HG03457 (cell line): ENCODE measurements around the gene CACFD1.

Experiments used
- ATAC-seq: cut with Tn5 transposase; IDR thresholded peaks from one replicate; pipeline ENCODE4 v1.9.1; 2021; ENCODE audit warnings: moderate number of reproducible peaks; ENCODE audit not compliant: unreplicated experiment

The CACFD1 gene

DNA sequence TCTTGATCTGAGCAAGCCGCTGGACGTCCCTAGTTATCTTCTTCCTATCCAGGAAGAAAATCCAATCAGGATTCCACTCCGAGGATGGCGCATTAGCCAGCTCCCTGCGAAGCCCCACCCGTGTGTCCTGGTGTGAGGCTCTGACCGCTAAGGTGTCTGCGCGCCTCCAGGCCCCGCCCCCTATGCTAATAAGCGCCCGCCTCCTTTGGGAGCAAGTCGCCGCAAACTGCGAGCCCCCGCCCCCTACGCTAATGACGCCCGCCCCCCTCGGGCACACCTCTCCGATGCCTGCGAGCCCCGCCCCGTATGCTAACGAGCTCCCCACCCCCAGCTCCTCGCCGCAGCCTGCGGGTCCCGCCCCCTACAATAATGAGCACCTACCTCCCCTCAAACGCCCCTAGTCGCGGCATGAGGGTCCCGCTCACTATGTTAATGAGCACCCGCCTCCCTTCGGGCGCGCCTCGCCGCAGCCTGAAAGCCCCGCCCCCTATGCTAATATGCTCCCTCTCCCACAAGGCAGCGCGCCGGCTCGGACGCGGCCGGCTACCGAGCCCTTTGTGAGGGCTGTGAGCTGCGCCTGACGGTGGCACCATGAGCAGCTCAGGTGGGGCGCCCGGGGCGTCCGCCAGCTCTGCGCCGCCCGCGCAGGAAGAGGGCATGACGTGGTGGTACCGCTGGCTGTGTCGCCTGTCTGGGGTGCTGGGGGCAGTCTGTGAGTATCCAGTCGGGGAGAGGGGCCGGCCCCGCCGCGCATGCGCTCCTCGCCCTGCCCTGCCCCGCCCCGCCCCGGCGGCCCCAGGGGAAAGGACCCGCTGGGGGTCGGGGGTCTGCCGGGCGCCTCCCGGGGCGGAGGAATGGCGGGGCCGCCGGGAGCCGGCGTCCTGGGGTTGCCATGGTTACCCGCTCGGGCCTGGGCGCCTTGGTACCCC is at the start of gene CACFD1:
TSS of gene CACFD1 (plus strand) at position 503 of the 929 bp plus-strand sequence. CDS start at position 592, 89 bp downstream.
- ATAC-seq: peak; percentile 44

DNA sequence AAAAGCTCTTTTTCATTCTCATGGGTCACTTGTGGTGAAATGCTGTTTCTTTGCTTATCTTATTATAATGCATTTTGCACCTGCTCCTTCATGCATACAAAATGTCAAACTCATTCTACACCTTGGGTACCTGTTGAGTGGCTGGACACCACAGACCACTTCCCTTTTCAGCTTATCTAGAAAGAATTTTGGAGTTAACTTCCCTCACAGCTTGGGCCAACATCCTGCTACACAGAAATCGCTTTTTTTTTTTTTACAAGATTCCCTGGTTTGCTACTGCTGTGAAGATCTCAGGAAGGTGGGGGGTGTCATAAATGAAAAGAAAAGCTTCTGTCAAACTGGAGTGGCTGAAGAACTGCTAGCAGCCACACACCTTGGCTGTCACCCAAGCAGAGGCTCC is 44.6 kb upstream of the CACFD1 start:
- ATAC-seq: no peak

- ATAC-seq: peak; percentile 59
Observed at GRCh38 chr9:133417541-133418461, 42.0 kb upstream of the CACFD1 start, which contains the start of gene REXO4. TSS of gene REXO4 (minus strand) at chr9:133418010. CDS start at chr9:133417844, 166 bp downstream.

DNA sequence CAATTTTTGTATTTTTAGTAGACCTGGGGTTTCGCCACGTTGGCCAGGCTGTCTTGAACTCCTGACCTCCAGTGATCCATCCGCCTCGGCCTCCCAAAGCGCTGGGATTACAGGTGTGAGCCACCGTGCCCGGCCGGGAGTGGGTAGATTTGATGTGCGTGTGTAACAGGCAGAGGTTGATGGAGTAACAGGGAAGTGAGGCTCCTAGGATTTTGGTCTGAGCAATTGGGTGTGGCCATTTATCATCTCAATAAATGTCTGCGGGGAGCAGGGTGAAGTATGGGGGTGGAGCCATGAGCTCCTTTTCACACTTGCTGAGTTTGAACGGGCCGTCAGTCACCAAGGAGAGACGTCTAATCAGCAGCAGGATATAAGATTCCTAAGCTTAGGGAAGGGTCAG is 40.8 kb upstream of the CACFD1 start:
- ATAC-seq: no peak

DNA sequence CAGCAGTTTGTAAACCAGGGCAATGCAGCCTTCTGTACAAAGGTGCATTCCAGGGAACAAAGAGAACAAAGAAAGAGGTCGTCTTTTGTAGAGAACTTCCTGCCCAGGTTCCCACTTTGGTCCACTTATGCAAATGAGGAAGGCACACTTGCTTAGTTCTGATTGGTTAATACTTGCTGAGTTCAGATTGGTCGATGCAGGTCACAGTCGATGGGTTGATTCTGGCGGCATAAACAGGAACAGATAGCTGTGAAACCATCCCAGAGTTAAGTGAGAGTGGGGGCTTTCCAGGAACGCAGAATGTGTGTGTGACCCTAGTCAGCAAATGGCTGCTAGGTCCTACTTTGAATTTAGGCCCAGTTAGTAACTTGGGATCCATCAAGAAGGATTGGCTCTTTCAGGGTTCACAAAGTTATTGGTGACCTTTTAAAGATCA is 39.4 kb upstream of the CACFD1 start:
- no peak for ATAC-seq

DNA sequence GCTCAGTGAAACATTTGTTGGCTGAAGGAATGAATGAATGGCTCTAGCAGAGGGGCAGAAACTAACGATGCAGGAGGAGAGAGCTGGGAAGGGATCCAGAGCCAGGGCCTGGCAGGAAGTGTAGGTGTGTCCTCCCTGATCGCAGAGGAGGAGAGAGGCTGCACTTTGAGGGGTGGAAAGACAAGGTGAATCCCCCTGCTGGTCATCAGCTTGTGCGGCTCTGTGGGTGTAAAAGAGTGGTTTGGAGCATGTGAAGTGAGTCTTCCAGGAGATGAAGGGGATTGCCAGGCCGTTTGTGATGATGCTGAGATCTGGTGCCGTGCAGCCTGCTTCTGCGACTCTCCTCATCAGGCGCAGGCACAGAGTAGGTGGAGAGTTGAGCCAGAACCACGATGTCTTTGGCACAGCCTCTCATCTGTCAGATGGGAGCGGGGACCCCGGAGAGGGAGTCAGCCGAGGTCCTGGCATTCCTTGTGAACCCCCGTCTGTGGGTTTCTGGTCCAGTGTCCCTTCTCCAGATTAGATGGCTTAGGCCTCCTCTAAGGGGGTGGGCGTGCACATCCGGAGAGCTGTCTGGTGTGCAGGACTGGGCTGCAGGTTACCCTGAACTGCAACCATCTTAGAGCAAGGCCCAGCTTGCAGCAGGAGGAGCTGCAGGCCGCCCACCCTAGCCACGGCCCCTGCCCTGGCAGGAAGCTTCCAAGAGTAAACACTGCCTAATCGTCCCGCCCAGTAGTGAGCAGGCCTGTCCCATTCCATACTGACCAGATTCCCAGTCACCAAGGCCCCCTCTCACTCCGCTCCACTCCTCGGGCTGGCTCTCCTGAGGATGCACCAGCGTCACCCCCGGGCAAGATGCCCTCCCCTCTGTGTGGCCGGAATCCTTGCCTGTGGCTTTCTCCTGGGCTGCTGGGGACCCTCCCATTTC is 37.9 kb upstream of the CACFD1 start, which contains the start of gene ADAMTS13:
TSS of gene ADAMTS13 (plus strand) at position 753 of the 928 bp plus-strand sequence. CDS start at position 830, 77 bp downstream.
- no peak for ATAC-seq

DNA sequence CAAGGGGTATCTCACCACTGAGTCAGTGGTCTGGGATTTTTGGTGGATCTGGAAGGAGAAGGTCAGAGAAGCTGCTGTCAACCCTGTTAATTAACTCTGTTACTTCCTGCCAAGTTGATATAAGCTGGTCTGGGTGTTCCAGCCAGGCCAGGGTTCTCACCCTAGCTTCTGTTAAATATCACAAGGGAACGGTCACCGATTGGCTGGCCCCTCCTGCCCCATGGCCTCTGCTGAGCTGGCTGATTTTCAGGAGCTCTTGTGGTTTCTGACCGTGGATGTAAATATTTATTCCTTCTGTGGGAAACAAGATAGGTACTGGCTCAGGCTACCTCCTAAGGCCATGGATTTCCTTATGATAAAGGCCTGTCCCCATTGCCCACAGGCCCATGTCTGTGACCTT is 36.6 kb upstream of the CACFD1 start:
- no peak for ATAC-seq

DNA sequence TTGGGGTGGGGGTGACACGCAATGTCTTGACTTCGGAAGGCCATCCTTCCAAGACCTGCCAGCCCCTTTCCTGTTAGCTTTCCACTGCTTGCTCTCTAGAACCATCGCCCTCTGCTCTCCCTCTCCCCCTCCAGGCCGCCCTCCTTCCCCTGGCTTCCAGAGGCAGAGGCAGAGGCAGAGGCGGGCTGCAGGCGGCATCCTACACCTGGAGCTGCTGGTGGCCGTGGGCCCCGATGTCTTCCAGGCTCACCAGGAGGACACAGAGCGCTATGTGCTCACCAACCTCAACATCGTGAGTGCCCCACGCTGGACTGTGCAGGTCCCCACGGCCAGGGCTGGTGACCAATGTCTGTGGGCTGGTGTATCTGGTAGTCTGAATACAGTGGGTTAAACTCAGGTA is 35.6 kb upstream of the CACFD1 start:
- no peak for ATAC-seq

GRCh38 chr9:133425049-133425632 is 34.6 kb upstream of the CACFD1 start:
- ATAC-seq: no peak

DNA sequence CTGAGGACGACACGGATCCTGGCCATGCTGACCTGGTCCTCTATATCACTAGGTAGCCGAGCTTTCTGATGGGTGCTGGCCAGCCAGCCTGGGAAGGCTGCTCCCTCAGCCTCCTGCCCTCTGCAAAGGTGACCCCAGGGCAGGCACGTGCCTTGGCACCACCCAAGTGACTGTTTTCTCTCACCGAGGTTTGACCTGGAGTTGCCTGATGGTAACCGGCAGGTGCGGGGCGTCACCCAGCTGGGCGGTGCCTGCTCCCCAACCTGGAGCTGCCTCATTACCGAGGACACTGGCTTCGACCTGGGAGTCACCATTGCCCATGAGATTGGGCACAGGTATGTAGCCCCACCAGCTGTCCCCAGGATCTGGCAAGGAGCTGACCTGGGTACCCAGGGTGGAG is 33.8 kb upstream of the CACFD1 start:
- no peak for ATAC-seq

- no peak for ATAC-seq
Observed at GRCh38 chr9:133427658-133428348, 32.0 kb upstream of the CACFD1 start.

DNA sequence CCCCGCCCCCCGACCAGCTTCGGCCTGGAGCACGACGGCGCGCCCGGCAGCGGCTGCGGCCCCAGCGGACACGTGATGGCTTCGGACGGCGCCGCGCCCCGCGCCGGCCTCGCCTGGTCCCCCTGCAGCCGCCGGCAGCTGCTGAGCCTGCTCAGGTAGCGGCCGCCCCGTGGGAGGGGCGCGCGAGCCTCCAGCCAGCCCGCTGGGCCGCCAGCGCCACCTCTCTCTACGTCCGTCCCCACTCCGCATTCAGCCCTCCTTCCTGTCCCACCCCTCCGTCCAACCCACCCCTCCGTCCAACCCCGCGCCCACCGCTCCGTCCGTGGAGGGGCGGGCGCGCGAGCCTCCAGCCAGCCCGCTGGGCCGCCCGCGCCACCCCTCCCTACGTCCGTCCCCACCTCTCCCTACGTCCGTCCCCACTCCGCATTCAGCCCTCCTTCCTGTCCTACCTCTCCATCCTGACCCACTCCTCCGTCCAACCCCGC is 31.1 kb upstream of the CACFD1 start:
- no peak for ATAC-seq

GRCh38 chr9:133429214-133429613 is 30.6 kb upstream of the CACFD1 start:
- no peak for ATAC-seq

GRCh38 chr9:133429641-133430161 is 30.1 kb upstream of the CACFD1 start:
- no peak for ATAC-seq

DNA sequence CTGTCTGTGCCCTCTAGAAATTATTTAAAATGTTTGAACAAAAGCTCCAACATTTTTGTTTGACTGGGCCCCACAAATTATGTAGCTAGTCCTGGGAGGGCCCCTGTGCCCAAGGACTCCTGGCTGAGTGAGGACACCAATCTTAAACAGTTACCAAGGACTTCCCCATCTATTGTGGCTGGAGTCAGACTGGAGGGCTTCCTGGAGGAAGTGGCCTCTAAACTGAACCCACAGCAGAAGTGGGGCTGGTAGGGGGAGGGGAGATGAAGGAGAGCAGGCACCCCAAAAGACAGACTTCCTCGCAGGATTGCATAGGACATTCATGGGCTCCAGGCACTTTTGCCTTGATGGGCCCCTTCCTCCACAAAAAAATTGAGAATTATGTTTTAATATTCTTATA is 29.5 kb upstream of the CACFD1 start:
- ATAC-seq: no peak

- no peak for ATAC-seq
Observed at GRCh38 chr9:133433351-133433843, 26.4 kb upstream of the CACFD1 start.

DNA sequence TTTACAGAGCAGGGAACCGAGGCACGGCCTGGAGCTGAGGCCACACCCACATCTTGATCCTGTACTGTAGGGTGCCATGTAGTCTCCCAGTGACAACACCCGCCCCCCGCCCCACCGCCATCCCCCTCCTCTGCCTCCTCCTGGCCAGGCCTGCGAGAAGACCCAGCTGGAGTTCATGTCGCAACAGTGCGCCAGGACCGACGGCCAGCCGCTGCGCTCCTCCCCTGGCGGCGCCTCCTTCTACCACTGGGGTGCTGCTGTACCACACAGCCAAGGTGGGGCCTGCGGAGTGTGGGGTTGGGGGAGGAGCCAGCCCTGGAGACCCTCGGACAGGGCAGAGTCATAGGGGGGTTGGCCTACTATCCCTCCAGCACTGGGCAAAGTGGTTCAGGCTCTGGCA is 23.1 kb upstream of the CACFD1 start:
- no peak for ATAC-seq

DNA sequence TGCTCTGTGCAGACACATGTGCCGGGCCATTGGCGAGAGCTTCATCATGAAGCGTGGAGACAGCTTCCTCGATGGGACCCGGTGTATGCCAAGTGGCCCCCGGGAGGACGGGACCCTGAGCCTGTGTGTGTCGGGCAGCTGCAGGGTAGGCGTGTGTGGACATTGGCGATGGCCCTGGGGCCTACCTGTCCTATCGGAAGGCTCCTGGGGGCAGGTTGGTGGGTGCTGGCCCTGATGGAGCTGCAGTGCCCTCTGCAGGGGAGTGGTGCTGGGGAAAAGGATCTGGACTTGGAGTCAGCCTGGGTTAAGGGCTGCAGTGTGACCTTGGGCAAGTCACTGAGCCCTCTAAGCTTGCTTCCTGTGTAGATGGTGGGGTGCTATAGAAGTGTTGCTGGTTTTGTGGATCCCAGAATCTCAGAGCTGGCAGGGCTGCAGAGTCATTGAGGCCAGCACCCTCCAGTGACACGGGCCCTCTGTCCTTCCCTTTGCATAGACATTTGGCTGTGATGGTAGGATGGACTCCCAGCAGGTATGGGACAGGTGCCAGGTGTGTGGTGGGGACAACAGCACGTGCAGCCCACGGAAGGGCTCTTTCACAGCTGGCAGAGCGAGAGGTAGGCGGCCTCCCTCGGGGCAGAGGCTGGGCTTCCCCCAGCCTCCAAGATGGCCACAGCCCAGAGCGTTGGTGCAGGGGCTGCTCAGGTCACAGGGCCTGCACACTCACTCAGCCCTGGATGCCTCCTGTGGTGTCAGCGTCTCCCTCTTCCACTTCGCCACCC is 21.8 kb upstream of the CACFD1 start:
- ATAC-seq: no peak
